Panc1 (cell line): ENCODE measurements around the gene MTARC2.

Experiments
- POLR2AphosphoS5 ChIP-seq: IDR thresholded peaks from 2 replicates; pipeline ENCODE4 v1.6.1; 2012; ENCODE audit warnings: mild to moderate bottlenecking, low read depth, low read length, moderate library complexity
- REST ChIP-seq, 2 experiments: IDR thresholded peaks; 2 replicates each; pipeline ENCODE4 v1.6.1; 2011 to 2012; ENCODE audit warnings: low read depth in 2 of 2, control low read depth in 1 of 2, low read length in 1 of 2, mild to moderate bottlenecking in 1 of 2, moderate library complexity in 1 of 2; ENCODE audit not compliant: insufficient read depth in 1 of 2
- SIN3A ChIP-seq: IDR thresholded peaks from 2 replicates; pipeline ENCODE4 v1.6.1; 2012; ENCODE audit warnings: low read depth, mild to moderate bottlenecking, low read length, moderate library complexity, borderline replicate concordance; ENCODE audit not compliant: insufficient read depth
- TCF7L2 ChIP-seq: IDR thresholded peaks from 2 replicates; pipeline ENCODE4 v1.6.1; 2011; ENCODE audit warnings: mild to moderate bottlenecking, low read depth, low read length, inconsistent platforms
- TF ChIP-seq, protein P1 (sequence below): fragments of 450-650 bp; IDR thresholded peaks from 2 replicates; pipeline ENCODE4 v1.5.1; 2017; ENCODE audit warnings: mild to moderate bottlenecking

- TF ChIP-seq POLR2AphosphoS5 (no peak), REST (IDR thresholded peaks at IDR 0.05; ENCODE audit: insufficient read depth in 1 of 2, low read depth in 2 of 2, low read length in 1 of 2) (no peak), SIN3A (no peak), TCF7L2 (no peak)
- TF ChIP-seq, protein P1, sequence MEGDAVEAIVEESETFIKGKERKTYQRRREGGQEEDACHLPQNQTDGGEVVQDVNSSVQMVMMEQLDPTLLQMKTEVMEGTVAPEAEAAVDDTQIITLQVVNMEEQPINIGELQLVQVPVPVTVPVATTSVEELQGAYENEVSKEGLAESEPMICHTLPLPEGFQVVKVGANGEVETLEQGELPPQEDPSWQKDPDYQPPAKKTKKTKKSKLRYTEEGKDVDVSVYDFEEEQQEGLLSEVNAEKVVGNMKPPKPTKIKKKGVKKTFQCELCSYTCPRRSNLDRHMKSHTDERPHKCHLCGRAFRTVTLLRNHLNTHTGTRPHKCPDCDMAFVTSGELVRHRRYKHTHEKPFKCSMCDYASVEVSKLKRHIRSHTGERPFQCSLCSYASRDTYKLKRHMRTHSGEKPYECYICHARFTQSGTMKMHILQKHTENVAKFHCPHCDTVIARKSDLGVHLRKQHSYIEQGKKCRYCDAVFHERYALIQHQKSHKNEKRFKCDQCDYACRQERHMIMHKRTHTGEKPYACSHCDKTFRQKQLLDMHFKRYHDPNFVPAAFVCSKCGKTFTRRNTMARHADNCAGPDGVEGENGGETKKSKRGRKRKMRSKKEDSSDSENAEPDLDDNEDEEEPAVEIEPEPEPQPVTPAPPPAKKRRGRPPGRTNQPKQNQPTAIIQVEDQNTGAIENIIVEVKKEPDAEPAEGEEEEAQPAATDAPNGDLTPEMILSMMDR: no peak
These were observed 59.6 kb downstream of the MTARC2 start for GRCh38 chr1:220807726-220808125.
